Measurements from ENCODE around the gene PLXNA4. TPM values are rescaled to one million over a fixed set of nuclear protein-coding genes. Genes with fewer than 3 reads are reported as not detected.

Gene PLXNA4
- total RNA-seq, 1 experiment from 2014 or later: 0.81 TPM

GRCh38 chr7:132367004-132367403 lies 209.3 kb downstream of the PLXNA4 start:
- Mint-ChIP-seq H3K4me3 (no peak overlapping the region), H3K4me1 (peaks cover 4% of the 10 kb centered on the region; the same call in 1 of the 2 replicates), H3K27ac (no peak overlapping the region), H3K27me3 (ENCODE audit: low read depth) (peaks cover 3% of the 10 kb centered on the region), H3K9me3 (no peaks in the 10 kb centered on the region), H3K36me3 (no peaks in the 10 kb centered on the region)
- ATAC-seq: no peak
- TF ChIP-seq ELF4 (CRISPR knock-in tag; IDR thresholded peaks at IDR 0.05; ENCODE audit: low read depth): no peak
- TF ChIP-seq ARID4B (CRISPR knock-in tag; IDR thresholded peaks at IDR 0.05; ENCODE audit: borderline replicate concordance): no peak
- no peak for TF ChIP-seq ZNF219 (CRISPR knock-in tag; IDR thresholded peaks at IDR 0.05; ENCODE audit: borderline replicate concordance)
- TF ChIP-seq ZNF121 (CRISPR knock-in tag; IDR thresholded peaks at IDR 0.05): no peak
- no peak for TF ChIP-seq IRF1 (CRISPR knock-in tag; IDR thresholded peaks at IDR 0.05)
- TF ChIP-seq AFF4 (CRISPR knock-in tag; IDR thresholded peaks at IDR 0.05; ENCODE audit: borderline replicate concordance): no peak
- TF ChIP-seq ZNF232 (CRISPR knock-in tag; IDR thresholded peaks at IDR 0.05): no peak
- no peak for TF ChIP-seq CREM (CRISPR knock-in tag; IDR thresholded peaks at IDR 0.05)
- TF ChIP-seq, protein P1, sequence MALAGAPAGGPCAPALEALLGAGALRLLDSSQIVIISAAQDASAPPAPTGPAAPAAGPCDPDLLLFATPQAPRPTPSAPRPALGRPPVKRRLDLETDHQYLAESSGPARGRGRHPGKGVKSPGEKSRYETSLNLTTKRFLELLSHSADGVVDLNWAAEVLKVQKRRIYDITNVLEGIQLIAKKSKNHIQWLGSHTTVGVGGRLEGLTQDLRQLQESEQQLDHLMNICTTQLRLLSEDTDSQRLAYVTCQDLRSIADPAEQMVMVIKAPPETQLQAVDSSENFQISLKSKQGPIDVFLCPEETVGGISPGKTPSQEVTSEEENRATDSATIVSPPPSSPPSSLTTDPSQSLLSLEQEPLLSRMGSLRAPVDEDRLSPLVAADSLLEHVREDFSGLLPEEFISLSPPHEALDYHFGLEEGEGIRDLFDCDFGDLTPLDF (CRISPR knock-in tag; IDR thresholded peaks at IDR 0.05): no peak
- no peak for TF ChIP-seq ZNF281 (CRISPR knock-in tag; IDR thresholded peaks at IDR 0.05)
- DNase-seq (ENCODE audit: low spot score): no peak
- POLR2A ChIA-PET: no interaction called here
- CTCF ChIA-PET: interaction anchor here (0.8 kb wide), 1 partner anchor 48 kb away, joined by 4 read pairs; no protein-coding TSS in a partner anchor

- no peak overlapping the region for H3K27ac Mint-ChIP-seq
- H3K4me1 Mint-ChIP-seq: peaks cover 4% of the 10 kb centered on the region; the same call in 1 of the 2 replicates
- no peak for DNase-seq (ENCODE audit: low spot score)
- no peak for ATAC-seq
- ChIA-PET CTCF (no interaction called here), POLR2A (no interaction called here)
- H3K36me3 Mint-ChIP-seq: no peaks in the 10 kb centered on the region
- H3K27me3 Mint-ChIP-seq (ENCODE audit: low read depth): peaks cover 3% of the 10 kb centered on the region
- H3K9me3 Mint-ChIP-seq: no peaks in the 10 kb centered on the region
- H3K4me3 Mint-ChIP-seq: no peak overlapping the region
- TF ChIP-seq NR1H2 (CRISPR knock-in tag; IDR thresholded peaks at IDR 0.05) (no peak), ATF6 (CRISPR knock-in tag; IDR thresholded peaks at IDR 0.05) (no peak), SMAD3 (CRISPR knock-in tag; IDR thresholded peaks at IDR 0.05; ENCODE audit: borderline replicate concordance) (no peak), NR2C2 (CRISPR knock-in tag; IDR thresholded peaks at IDR 0.05) (no peak), TEAD1 (CRISPR knock-in tag; IDR thresholded peaks at IDR 0.05) (no peak)
- TF ChIP-seq, protein P2, sequence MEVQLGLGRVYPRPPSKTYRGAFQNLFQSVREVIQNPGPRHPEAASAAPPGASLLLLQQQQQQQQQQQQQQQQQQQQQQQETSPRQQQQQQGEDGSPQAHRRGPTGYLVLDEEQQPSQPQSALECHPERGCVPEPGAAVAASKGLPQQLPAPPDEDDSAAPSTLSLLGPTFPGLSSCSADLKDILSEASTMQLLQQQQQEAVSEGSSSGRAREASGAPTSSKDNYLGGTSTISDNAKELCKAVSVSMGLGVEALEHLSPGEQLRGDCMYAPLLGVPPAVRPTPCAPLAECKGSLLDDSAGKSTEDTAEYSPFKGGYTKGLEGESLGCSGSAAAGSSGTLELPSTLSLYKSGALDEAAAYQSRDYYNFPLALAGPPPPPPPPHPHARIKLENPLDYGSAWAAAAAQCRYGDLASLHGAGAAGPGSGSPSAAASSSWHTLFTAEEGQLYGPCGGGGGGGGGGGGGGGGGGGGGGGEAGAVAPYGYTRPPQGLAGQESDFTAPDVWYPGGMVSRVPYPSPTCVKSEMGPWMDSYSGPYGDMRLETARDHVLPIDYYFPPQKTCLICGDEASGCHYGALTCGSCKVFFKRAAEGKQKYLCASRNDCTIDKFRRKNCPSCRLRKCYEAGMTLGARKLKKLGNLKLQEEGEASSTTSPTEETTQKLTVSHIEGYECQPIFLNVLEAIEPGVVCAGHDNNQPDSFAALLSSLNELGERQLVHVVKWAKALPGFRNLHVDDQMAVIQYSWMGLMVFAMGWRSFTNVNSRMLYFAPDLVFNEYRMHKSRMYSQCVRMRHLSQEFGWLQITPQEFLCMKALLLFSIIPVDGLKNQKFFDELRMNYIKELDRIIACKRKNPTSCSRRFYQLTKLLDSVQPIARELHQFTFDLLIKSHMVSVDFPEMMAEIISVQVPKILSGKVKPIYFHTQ (CRISPR knock-in tag; IDR thresholded peaks at IDR 0.05): no peak
These were observed 212.0 kb downstream of the PLXNA4 start for GRCh38 chr7:132364226-132364625.

Data from WTC11 (cell line).